NCI-H2107 treated with DMSO at 0.1 percent for 48 hours (cell line): ENCODE data around the gene GAB4.
"Not testable (repeated sequence)": the region's sequence is repeated elsewhere in the genome, so short reads cannot be mapped to it uniquely, and the experiment has no call there.

ENCODE experiments used
- DNase-seq: peaks from one replicate; lab custom pipeline; 2025; ENCODE audit not compliant: unreplicated experiment; lab: John Stamatoyannopoulos, UW

Gene GAB4

DNA sequence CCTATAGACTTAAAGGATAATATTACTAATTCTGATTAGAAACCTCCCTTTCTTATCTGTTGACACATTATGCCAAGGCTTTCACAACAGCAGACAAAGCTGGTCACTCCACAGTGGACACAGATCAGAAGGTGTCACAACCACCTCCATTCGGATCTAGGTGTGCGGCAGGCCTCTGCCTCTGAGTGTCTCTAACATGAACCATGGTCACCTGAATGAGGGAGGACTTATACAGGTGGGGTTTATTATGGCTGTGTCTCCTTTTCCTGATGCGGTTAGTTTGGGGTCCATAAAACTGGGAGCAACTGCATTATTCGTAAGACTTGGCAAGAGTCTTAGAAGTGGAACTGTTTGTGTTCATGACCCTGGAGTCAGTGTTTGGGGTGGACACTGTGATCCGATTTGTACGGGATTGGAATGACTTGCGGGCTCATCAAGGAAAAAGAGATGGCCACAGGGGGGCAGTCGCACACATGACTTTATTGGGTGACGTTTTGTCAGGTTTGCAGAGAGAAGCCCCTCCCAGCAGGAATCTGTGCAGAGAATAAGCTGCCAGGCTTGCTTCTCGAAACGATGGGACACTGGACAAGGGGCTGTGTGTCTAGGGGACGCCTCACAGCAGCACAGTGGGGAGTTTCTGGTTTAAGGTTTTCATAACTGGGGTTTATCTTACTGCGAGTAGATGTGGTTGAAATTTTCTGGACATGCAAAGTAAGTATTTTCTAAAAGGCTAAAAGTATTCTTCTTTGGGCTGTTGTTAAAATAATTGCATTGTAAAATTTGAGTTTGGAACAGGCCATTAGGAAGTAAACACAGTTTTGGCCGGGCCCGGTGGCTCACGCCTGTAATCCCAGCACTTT is 90.6 kb downstream of the GAB4 start:
- peak; percentile 11 for DNase-seq

DNA sequence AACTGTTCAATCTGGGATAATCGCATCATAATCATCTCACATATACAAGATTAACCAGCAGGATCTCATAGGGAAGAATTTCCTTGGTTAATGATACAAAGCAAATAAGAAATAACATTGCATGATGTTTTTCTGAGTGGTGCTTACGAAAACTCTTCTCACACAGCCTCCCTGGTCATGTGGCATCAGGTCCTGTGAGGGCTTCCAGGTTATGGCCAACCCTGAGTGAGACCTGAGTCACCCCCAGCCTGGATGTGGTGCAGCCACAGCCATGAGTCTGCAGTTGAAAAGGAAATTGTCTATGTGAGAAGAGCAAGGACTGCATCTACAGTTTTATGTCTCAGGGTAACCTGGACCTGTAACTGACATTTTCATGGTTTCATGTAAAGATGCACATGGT is 92.3 kb downstream of the GAB4 start:
- no peak for DNase-seq

DNA sequence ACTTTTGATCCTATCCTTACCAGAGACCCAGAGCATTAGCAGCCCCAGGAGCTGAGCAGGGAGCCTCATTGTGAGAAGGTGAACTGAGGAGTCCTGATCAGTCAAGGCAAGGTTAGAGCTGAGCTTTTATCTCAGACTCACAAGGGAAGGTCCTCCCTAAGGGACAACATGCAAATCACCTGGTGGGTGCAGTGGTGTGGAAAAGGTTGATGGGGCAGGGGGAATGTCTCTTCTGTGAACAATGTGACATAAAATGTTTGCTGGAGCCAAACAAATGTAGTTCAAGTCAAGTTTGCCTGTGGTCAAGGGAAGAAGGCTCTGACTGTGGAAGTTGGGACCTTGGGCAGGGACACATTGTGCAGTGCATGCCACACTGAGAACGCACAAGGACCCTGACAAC is 93.1 kb downstream of the GAB4 start:
- not testable (repeated sequence) for DNase-seq

DNA sequence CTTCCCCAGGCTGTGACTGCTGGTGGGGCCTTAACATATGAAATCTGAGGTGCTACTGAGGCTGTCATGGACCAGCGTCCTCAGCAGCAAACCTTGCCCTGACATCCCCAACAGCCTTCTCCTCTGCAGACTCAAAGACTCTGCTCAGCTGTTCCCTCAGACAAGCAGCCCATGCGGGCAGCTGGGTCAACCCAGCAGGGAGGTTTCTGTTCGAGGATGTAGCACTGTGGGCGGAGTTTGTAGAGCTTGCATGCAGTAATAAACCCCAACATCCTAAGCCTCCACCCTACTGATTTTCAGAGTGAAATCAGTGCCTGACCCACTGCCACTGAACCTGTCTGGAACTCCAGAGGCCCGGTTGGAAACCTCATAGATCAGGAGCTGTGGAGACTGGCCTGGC is 94.0 kb downstream of the GAB4 start:
- no peak for DNase-seq

DNA sequence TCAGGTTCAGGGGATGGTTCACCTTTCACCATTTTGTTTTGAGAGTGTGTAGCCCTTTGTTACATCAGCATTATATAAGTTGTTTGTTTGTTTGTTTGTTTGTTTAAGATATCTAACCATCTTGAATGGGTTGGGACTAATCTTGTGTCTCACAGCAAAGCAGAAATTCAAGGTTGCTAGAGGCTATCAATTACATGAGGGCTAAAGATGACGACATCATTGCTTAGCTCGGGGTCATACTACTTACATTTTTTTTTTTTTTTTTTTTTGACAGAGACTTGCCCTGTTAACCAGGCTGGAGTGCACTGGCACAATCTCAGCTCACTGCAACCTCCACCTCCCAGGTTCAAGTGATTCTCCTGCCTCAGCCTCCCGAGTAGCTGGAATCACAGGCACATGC is 95.7 kb downstream of the GAB4 start:
- DNase-seq: no peak
